ENCODE measurements around the gene RFX4.

DNA sequence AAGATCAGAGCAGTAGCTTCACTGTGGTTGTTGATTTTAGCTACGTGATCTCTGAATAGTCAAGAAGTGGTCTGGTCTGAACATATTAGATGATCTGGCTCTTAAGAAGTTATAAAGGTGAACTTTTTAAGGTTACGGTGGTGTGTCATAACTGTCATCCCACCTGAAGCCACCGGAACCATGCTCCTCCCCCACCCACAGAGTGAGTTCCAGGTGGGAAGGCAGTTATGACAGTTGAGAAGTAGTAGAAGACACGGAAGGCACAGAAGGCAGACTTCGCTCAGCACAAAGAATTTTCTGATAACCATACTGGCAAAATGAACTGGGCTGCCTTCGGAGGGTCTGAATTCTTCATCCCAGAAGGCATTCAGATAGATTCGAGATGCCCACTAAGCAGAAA is 101.7 kb downstream of the RFX4 start:
- no peak for TF ChIP-seq CTCF (IDR thresholded peaks at IDR 0.05)
- TF ChIP-seq POLR2AphosphoS5 (IDR thresholded peaks at IDR 0.05), result no peak
- no peak for TF ChIP-seq POLR2A (IDR thresholded peaks at IDR 0.05)
